Keratinocyte (primary cell): ENCODE data around the gene SAPCD1. TPM values are rescaled to one million over a fixed set of nuclear protein-coding genes. Genes with fewer than 3 reads are reported as not detected.

Experiments
- DNase-seq: peaks from one replicate; pipeline ENCODE4 v3.0.0-alpha.2; 2011; ENCODE audit warnings: low read depth, missing footprints, low spot score
- FAIRE-seq: peaks from 2 replicates; lab custom pipeline; 2011; peaks lifted over from hg19 to GRCh38; lab: Jason Lieb, UNC
- H2AFZ ChIP-seq: 2 replicates; pipeline ENCODE4 v1.6.0; 2012; ENCODE audit warnings: low read length, control low read depth, inconsistent platforms; ENCODE audit not compliant: control insufficient read depth
- H3K27ac ChIP-seq: 2 replicates; pipeline ENCODE4 v1.5.1; 2011; ENCODE audit warnings: low read length; ENCODE audit not compliant: control insufficient read depth, insufficient read depth
- H3K27me3 ChIP-seq: 3 replicates; pipeline ENCODE4 v1.6.0; 2011; ENCODE audit warnings: low read length; ENCODE audit not compliant: control insufficient read depth, insufficient read depth; ENCODE audit errors: extremely low read depth
- H3K36me3 ChIP-seq, 2 experiments: 2 replicates in 1 of 2; 3 replicates in 1 of 2; pipeline ENCODE4 v1.5.1; 2011; ENCODE audit warnings: low read length in 2 of 2, mild to moderate bottlenecking in 1 of 2; ENCODE audit not compliant: control insufficient read depth in 2 of 2, insufficient read depth in 2 of 2; ENCODE audit errors: extremely low read depth in 1 of 2
- H3K4me1 ChIP-seq: 3 replicates; pipeline ENCODE4 v1.5.1; 2011; ENCODE audit warnings: low read length; ENCODE audit not compliant: control insufficient read depth, insufficient read depth; ENCODE audit errors: extremely low read depth
- H3K4me2 ChIP-seq: 3 replicates; pipeline ENCODE4 v1.6.0; 2011; ENCODE audit warnings: low read depth, low read length; ENCODE audit not compliant: control insufficient read depth, insufficient read depth; ENCODE audit errors: extremely low read depth
- H3K4me3 ChIP-seq, 3 experiments: fragments of 200-600 bp in 1 of 3; sonication (generic) in 1 of 3; 2 replicates in 2 of 3; 3 replicates in 1 of 3; pipeline ENCODE4 v1.5.1; 2011 to 2016; ENCODE audit warnings: low read length in 3 of 3, mild to moderate bottlenecking in 3 of 3, control low read depth in 2 of 3, inconsistent platforms in 1 of 3, low read depth in 1 of 3, mixed read lengths in 1 of 3, mixed run types in 1 of 3, moderate library complexity in 1 of 3; ENCODE audit not compliant: control insufficient read depth in 2 of 3, insufficient read depth in 2 of 3; ENCODE audit errors: extremely low read depth in 1 of 3
- H3K79me2 ChIP-seq: 2 replicates; pipeline ENCODE4 v1.6.0; 2012; ENCODE audit warnings: low read length; ENCODE audit not compliant: control insufficient read depth, insufficient read depth
- H3K9ac ChIP-seq: 3 replicates; pipeline ENCODE4 v1.6.0; 2011; ENCODE audit warnings: low read length; ENCODE audit not compliant: control insufficient read depth, insufficient read depth; ENCODE audit errors: extremely low read depth
- H3K9me1 ChIP-seq: 3 replicates; pipeline ENCODE4 v1.6.0; 2011; ENCODE audit warnings: low read length; ENCODE audit not compliant: control insufficient read depth, insufficient read depth; ENCODE audit errors: extremely low read depth
- H3K9me3 ChIP-seq: 2 replicates; pipeline ENCODE4 v1.5.1; 2012; ENCODE audit warnings: low read depth, low read length; ENCODE audit not compliant: control insufficient read depth
- H4K20me1 ChIP-seq: 3 replicates; pipeline ENCODE4 v1.6.0; 2011; ENCODE audit warnings: low read length; ENCODE audit not compliant: control insufficient read depth, insufficient read depth; ENCODE audit errors: extremely low read depth
- EZH2 ChIP-seq: IDR thresholded peaks from one replicate; pipeline ENCODE4 v1.6.1; 2012; ENCODE audit warnings: inconsistent platforms, mild to moderate bottlenecking, low read length, moderate library complexity
- dilution Hi-C: fragments of 300-500 bp; cut with MboI; formaldehyde crosslinking; loops from one replicate; pipeline ENCODE4 v1.7.0; 2020; ENCODE audit warnings: low sequenced_read_pairs; ENCODE audit not compliant: extremely low pct_ligation_motif_present
- polyA plus RNA-seq, 5 experiments: library from polyadenylated mRNA; depleted of rRNA in 3 of 5; stranded (reverse) in 3 of 5; stranded (forward) in 1 of 5; unstranded in 1 of 5; fragments of >200 nt; gene quantifications; 1 replicate in 1 of 5; 2 replicates in 3 of 5; 3 replicates in 1 of 5; pipeline versions ENCODE4 v1.2.1 to v1.2.3, GENCODE V29; 2011 to 2012; ENCODE audit warnings: missing spikeins in 2 of 5, low read depth in 1 of 5, low replicate concordance in 1 of 5
- TF ChIP-seq, protein P1 (sequence below), 3 experiments: IDR thresholded peaks in 1 of 3; conservative IDR thresholded peaks in 1 of 3; optimal IDR thresholded peaks in 1 of 3; 2 replicates in 2 of 3; 3 replicates in 1 of 3; pipeline versions ENCODE3 to v1.5.1; 2011; ENCODE audit warnings: low read length in 3 of 3, mild to moderate bottlenecking in 3 of 3, moderate library complexity in 2 of 3, control low read depth in 1 of 3, inconsistent platforms in 1 of 3; ENCODE audit not compliant: insufficient read depth in 2 of 3; ENCODE audit errors: extremely low read depth in 1 of 3

SAPCD1 gene
- polyA plus RNA-seq, 1 donor (not counting 4 experiments of a cell fraction or from before 2014, with no cell fraction given), result 2.1 TPM

DNA sequence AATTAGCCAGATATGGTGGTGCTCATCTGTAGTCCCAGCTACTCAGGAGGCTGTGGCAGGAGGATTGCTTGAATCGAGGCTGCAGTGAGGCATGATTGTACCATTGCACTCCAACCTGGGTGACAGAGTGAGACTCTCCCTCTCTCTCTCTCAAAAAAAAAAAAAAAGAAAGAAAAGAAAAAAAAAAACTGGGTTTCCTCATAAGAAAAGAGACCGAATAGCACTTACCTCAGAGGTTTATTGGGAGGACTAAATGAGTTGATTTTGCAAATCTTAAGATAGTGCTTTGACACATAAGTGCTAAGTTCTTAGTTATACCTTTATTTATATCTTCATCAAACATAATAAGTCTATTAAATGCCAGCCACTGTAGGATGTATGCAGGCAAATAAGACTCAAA is 8.4 kb downstream of the SAPCD1 start:
- Histone ChIP-seq H3K36me3 (no peaks in the 10 kb centered on the region), H3K27me3 (no peaks in the 10 kb centered on the region), H3K4me2 (no peak overlapping the region), H3K9me3 (no peaks in the 10 kb centered on the region), H3K79me2 (no peaks in the 10 kb centered on the region), H3K27ac (no peak overlapping the region), H3K4me3 (no peak overlapping the region), H3K9me1 (peaks cover 2% of the 10 kb centered on the region), H2AFZ (no peak overlapping the region), H4K20me1 (no peaks in the 10 kb centered on the region), H3K9ac (no peak overlapping the region), H3K4me1 (peaks cover 9% of the 10 kb centered on the region)
- dilution Hi-C loops, result no loop called here
- no peak for DNase-seq
- TF ChIP-seq EZH2, result no peak
- TF ChIP-seq, protein P1, sequence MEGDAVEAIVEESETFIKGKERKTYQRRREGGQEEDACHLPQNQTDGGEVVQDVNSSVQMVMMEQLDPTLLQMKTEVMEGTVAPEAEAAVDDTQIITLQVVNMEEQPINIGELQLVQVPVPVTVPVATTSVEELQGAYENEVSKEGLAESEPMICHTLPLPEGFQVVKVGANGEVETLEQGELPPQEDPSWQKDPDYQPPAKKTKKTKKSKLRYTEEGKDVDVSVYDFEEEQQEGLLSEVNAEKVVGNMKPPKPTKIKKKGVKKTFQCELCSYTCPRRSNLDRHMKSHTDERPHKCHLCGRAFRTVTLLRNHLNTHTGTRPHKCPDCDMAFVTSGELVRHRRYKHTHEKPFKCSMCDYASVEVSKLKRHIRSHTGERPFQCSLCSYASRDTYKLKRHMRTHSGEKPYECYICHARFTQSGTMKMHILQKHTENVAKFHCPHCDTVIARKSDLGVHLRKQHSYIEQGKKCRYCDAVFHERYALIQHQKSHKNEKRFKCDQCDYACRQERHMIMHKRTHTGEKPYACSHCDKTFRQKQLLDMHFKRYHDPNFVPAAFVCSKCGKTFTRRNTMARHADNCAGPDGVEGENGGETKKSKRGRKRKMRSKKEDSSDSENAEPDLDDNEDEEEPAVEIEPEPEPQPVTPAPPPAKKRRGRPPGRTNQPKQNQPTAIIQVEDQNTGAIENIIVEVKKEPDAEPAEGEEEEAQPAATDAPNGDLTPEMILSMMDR (optimal IDR thresholded peaks at IDR 0.05 in 1 of 3, IDR thresholded peaks at IDR 0.05 in 1 of 3, conservative IDR thresholded peaks at IDR 0.05 in 1 of 3; ENCODE audit: extremely low read depth in 1 of 3, insufficient read depth in 2 of 3, low read length in 3 of 3), result no peak
- no peak for FAIRE-seq

DNA sequence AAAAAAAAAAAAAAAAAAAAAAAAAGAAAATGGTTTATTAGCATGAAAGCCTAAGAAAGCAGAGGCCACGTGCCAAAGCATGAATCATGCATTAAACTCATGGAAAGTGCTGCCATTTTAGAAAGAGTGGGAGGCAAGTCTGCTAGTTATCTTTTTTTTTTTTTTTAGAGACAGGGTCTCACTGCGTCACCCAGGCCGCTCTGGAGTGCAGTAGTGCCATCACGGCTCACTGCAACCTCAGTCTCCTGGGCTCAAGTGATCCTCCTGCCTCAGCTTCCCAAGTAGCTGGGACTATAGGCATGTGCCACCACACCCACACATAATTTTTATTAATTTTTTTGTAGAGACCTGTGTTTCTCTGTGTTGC is 9.5 kb downstream of the SAPCD1 start:
- no peak overlapping the region for H3K27ac ChIP-seq
- no peaks in the 10 kb centered on the region for H3K36me3 ChIP-seq
- H3K4me1 ChIP-seq, result peaks cover 20% of the 10 kb centered on the region
- H3K4me3 ChIP-seq, result no peak overlapping the region
- no peaks in the 10 kb centered on the region for H3K9me3 ChIP-seq
- no peak for FAIRE-seq
- dilution Hi-C loops, result no loop called here
- no peak overlapping the region for H2AFZ ChIP-seq
- H3K9ac ChIP-seq, result no peak overlapping the region
- peaks cover 2% of the 10 kb centered on the region for H3K9me1 ChIP-seq
- H3K27me3 ChIP-seq, result no peaks in the 10 kb centered on the region
- no peak for DNase-seq
- no peaks in the 10 kb centered on the region for H3K79me2 ChIP-seq
- TF ChIP-seq, protein P1 (optimal IDR thresholded peaks at IDR 0.05 in 1 of 3, IDR thresholded peaks at IDR 0.05 in 1 of 3, conservative IDR thresholded peaks at IDR 0.05 in 1 of 3; ENCODE audit: extremely low read depth in 1 of 3, insufficient read depth in 2 of 3, low read length in 3 of 3), result no peak
- no peak overlapping the region for H3K4me2 ChIP-seq
- H4K20me1 ChIP-seq, result no peaks in the 10 kb centered on the region
